H9 (cell line): ENCODE results near the gene SLC44A3. TPM values are rescaled to one million over a fixed set of nuclear protein-coding genes. Genes with fewer than 3 reads are reported as not detected.

Experiments used
- DNase-seq: peaks from one replicate; pipeline ENCODE4 v3.0.0-alpha.2; 2017
- H2AFZ ChIP-seq: one replicate; pipeline ENCODE4 v1.6.1; 2013; ENCODE audit warnings: mild to moderate bottlenecking, low read length, control low read depth, moderate library complexity
- H2AK5ac ChIP-seq: 2 replicates; pipeline ENCODE4 v1.6.1; 2013; ENCODE audit warnings: low read length, control low read depth, mixed read lengths; ENCODE audit not compliant: insufficient read length
- H2BK120ac ChIP-seq: one replicate; pipeline ENCODE4 v1.6.1; 2013; ENCODE audit warnings: low read depth, mild to moderate bottlenecking, low read length, control low read depth, inconsistent platforms; ENCODE audit not compliant: poor library complexity, severe bottlenecking
- H2BK12ac ChIP-seq: 2 replicates; pipeline ENCODE4 v1.6.1; 2013; ENCODE audit warnings: low read length, control low read depth, mixed read lengths, low read depth; ENCODE audit not compliant: insufficient read length
- H2BK15ac ChIP-seq: 2 replicates; pipeline ENCODE4 v1.6.1; 2013; ENCODE audit warnings: low read depth, low read length, control low read depth
- H2BK20ac ChIP-seq: one replicate; pipeline ENCODE4 v1.6.1; 2013; ENCODE audit warnings: low read depth, mild to moderate bottlenecking, low read length, control low read depth, inconsistent platforms; ENCODE audit not compliant: poor library complexity, severe bottlenecking
- H2BK5ac ChIP-seq: 2 replicates; pipeline ENCODE4 v1.6.1; 2013; ENCODE audit warnings: low read length, control low read depth, mixed read lengths; ENCODE audit not compliant: insufficient read length
- H3K14ac ChIP-seq: 2 replicates; pipeline ENCODE4 v1.6.1; 2013; ENCODE audit warnings: low read length, control low read depth; ENCODE audit not compliant: insufficient read depth
- H3K18ac ChIP-seq: 2 replicates; pipeline ENCODE4 v1.6.1; 2013; ENCODE audit warnings: low read depth, mild to moderate bottlenecking, mixed read lengths, low read length, control low read depth; ENCODE audit not compliant: insufficient read length
- H3K23ac ChIP-seq: 2 replicates; pipeline ENCODE4 v1.6.1; 2013; ENCODE audit warnings: low read length, control low read depth, mixed read lengths, low read depth; ENCODE audit not compliant: insufficient read length
- H3K23me2 ChIP-seq: 2 replicates; pipeline ENCODE4 v1.6.1; 2013; ENCODE audit warnings: low read depth, mild to moderate bottlenecking, mixed read lengths, low read length, control low read depth; ENCODE audit not compliant: insufficient read length, poor library complexity, severe bottlenecking
- H3K27ac ChIP-seq: 2 replicates; pipeline ENCODE4 v1.5.1; 2013; ENCODE audit warnings: low read length, control low read depth, mixed read lengths, low read depth; ENCODE audit not compliant: insufficient read length
- H3K27me3 ChIP-seq: 2 replicates; pipeline ENCODE4 v1.6.1; 2013; ENCODE audit warnings: low read length, control low read depth, inconsistent platforms; ENCODE audit not compliant: insufficient read depth
- H3K4ac ChIP-seq: 2 replicates; pipeline ENCODE4 v1.6.1; 2013; ENCODE audit warnings: low read depth, mild to moderate bottlenecking, control low read depth, inconsistent platforms, low read length, moderate library complexity
- H3K4me1 ChIP-seq: 2 replicates; pipeline ENCODE4 v1.6.1; 2013; ENCODE audit warnings: low read length, control low read depth, inconsistent platforms; ENCODE audit not compliant: insufficient read depth
- H3K4me2 ChIP-seq: 2 replicates; pipeline ENCODE4 v1.6.1; 2013; ENCODE audit warnings: low read length, control low read depth, mixed read lengths; ENCODE audit not compliant: insufficient read length, insufficient read depth
- H3K56ac ChIP-seq: 2 replicates; pipeline ENCODE4 v1.6.1; 2013; ENCODE audit warnings: low read depth, mild to moderate bottlenecking, mixed read lengths, low read length, control low read depth; ENCODE audit not compliant: insufficient read length
- H3K79me1 ChIP-seq: 2 replicates; pipeline ENCODE4 v1.6.1; 2013; ENCODE audit warnings: low read depth, mild to moderate bottlenecking, moderate library complexity, low read length, control low read depth, inconsistent platforms; ENCODE audit not compliant: insufficient read depth, poor library complexity, severe bottlenecking
- H3K79me2 ChIP-seq: 2 replicates; pipeline ENCODE4 v1.6.1; 2013; ENCODE audit warnings: low read length, control low read depth, inconsistent platforms; ENCODE audit not compliant: insufficient read depth
- H3K9ac ChIP-seq: 2 replicates; pipeline ENCODE4 v1.6.1; 2013; ENCODE audit warnings: low read length, control low read depth, mixed read lengths; ENCODE audit not compliant: insufficient read length; ENCODE audit errors: extremely low read depth
- H3K9me3 ChIP-seq: one replicate; pipeline ENCODE4 v1.6.1; 2013; ENCODE audit warnings: low read depth, low read length, inconsistent platforms; ENCODE audit not compliant: control insufficient read depth
- H3T11ph ChIP-seq: one replicate; pipeline ENCODE4 v1.6.1; 2013; ENCODE audit warnings: mild to moderate bottlenecking, low read length, control low read depth, inconsistent platforms
- H4K20me1 ChIP-seq: one replicate; pipeline ENCODE4 v1.6.1; 2013; ENCODE audit not compliant: control insufficient read depth, insufficient read length, insufficient read depth
- H4K5ac ChIP-seq: 2 replicates; pipeline ENCODE4 v1.6.1; 2013; ENCODE audit warnings: low read depth, mild to moderate bottlenecking, mixed read lengths, low read length, control low read depth; ENCODE audit not compliant: insufficient read length
- H4K8ac ChIP-seq: replicated peaks from 2 replicates; pipeline ENCODE4 v1.6.1; 2013; ENCODE audit warnings: low read length, control low read depth, mixed read lengths, low read depth; ENCODE audit not compliant: insufficient read length
- H4K91ac ChIP-seq: 2 replicates; pipeline ENCODE4 v1.6.1; 2013; ENCODE audit warnings: low read depth, mild to moderate bottlenecking, moderate library complexity, mixed read lengths, low read length, control low read depth; ENCODE audit not compliant: insufficient read length
- H3K27ac Mint-ChIP-seq, 3 experiments: 2 replicates in 2 of 3; 3 replicates in 1 of 3; pipeline ENCODE4 v1.8.0; 2020 to 2021; ENCODE audit warnings: mixed read lengths in 3 of 3, mild to moderate bottlenecking in 1 of 3, moderate library complexity in 1 of 3
- H3K27me3 Mint-ChIP-seq: 2 replicates; pipeline ENCODE4 v1.8.0; 2021; ENCODE audit warnings: low read depth, mild to moderate bottlenecking, moderate library complexity, mixed read lengths
- H3K36me3 Mint-ChIP-seq, 3 experiments: 2 replicates in 2 of 3; 3 replicates in 1 of 3; pipeline ENCODE4 v1.8.0; 2020 to 2021; ENCODE audit warnings: low read depth in 3 of 3, mixed read lengths in 3 of 3; ENCODE audit not compliant: insufficient read depth in 1 of 3
- H3K4me1 Mint-ChIP-seq, 2 experiments: 2 replicates each; pipeline ENCODE4 v1.8.0; 2020; ENCODE audit warnings: mixed read lengths in 2 of 2
- H3K4me3 Mint-ChIP-seq, 2 experiments: 2 replicates in 1 of 2; 3 replicates in 1 of 2; pipeline ENCODE4 v1.8.0; 2020 to 2021; ENCODE audit warnings: mild to moderate bottlenecking in 2 of 2, mixed read lengths in 2 of 2, moderate library complexity in 1 of 2
- H3K9me3 Mint-ChIP-seq, 2 experiments: 2 replicates in 1 of 2; 3 replicates in 1 of 2; pipeline ENCODE4 v1.8.0; 2020; ENCODE audit warnings: mild to moderate bottlenecking in 2 of 2, mixed read lengths in 2 of 2, moderate library complexity in 1 of 2
- WGBS: extraction: QIAGEN DNeasy Blood & Tissue Kit; methylation state at CpG from one replicate; pipeline ENCODE4 v1.1.7; 2013; ENCODE audit warnings: missing lambda C conversion rate, low lambda C conversion rate, mixed read lengths; ENCODE audit not compliant: insufficient read length; ENCODE audit errors: extremely low coverage; 5-methylcytosine and 5-hydroxymethylcytosine counted together
- total RNA-seq: library from RNA; stranded (reverse); gene quantifications from 2 replicates; pipeline ENCODE4 v1.2.1, GENCODE V29; 2021
- TF ChIP-seq, protein P1 (sequence below): fragments of 200-600 bp; sonication (generic); conservative IDR thresholded peaks from 3 replicates; pipeline ENCODE4 v1.8.0; 2021; ENCODE audit warnings: antibody characterized with exemption, mild to moderate bottlenecking

The SLC44A3 gene
- total RNA-seq, 1 experiment from 2014 or later = 5.5 TPM

DNA sequence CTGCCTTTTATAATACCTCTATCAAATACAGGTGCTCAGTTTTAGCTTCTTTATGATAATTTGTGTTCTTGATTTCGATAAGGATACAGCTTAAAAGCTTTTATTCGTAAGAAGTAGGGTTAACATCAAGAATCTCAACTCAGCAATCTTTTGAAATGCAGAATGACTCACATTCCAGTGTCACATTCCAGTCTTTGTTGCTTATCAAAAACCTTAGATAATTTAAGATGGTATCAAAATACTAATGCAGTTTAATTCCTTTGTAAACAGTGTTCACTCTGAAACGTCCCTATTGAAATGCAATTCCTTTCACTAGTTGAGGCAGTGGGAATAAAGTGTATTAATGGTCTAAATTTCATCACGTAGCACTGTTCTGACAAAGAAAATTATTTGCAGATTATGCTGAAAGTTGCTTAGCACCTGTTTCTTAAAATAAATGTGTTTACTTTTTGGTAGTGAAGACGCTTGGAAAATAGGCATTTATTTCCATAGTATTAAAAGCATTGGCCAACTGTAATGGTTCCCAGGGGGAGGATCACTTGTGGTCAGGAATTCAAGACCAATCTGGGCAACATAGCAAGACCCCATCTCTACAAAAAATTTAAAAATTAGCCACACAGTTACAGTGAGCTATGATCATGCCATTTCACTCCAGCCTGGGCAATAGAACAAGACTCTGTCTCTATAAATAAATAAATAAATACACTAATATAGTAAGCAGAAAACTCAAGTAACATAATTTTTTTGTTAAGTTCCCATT, 116.9 kb downstream of the SLC44A3 start:
- Histone ChIP-seq H2BK120ac (no peak overlapping the region), H2AK5ac (no peak overlapping the region), H3K79me2 (no peaks in the 10 kb centered on the region), H3K14ac (no peak overlapping the region), H3K4me1 (peaks cover 5% of the 10 kb centered on the region; the same call in 1 of the 2 replicates), H3K56ac (no peak overlapping the region), H3K27ac (peak overlapping the region; percentile 20), H4K20me1 (no peaks in the 10 kb centered on the region), H2BK20ac (no peak overlapping the region), H4K5ac (no peak overlapping the region), H3K4ac (no peak overlapping the region), H3K23me2 (no peaks in the 10 kb centered on the region), H3K9ac (no peak overlapping the region), H3K27me3 (no peaks in the 10 kb centered on the region), H2BK12ac (no peak overlapping the region), H3K4me2 (no peak overlapping the region), H3K9me3 (no peaks in the 10 kb centered on the region), H4K91ac (no peak overlapping the region), H3K79me1 (no peaks in the 10 kb centered on the region), H3K23ac (no peak overlapping the region), H3K18ac (no peak overlapping the region), H4K8ac (no peak overlapping the region), H2BK5ac (no peak overlapping the region), H3T11ph (no peak overlapping the region), H2AFZ (no peak overlapping the region), H2BK15ac (no peak overlapping the region)
- H3K27me3 Mint-ChIP-seq = no peaks in the 10 kb centered on the region
- peaks cover 29 to 35% of the 10 kb centered on the region in 2 experiments for H3K4me1 Mint-ChIP-seq
- no CpG with 5 or more reads among the region's 5 CpGs for WGBS
- TF ChIP-seq, protein P1, sequence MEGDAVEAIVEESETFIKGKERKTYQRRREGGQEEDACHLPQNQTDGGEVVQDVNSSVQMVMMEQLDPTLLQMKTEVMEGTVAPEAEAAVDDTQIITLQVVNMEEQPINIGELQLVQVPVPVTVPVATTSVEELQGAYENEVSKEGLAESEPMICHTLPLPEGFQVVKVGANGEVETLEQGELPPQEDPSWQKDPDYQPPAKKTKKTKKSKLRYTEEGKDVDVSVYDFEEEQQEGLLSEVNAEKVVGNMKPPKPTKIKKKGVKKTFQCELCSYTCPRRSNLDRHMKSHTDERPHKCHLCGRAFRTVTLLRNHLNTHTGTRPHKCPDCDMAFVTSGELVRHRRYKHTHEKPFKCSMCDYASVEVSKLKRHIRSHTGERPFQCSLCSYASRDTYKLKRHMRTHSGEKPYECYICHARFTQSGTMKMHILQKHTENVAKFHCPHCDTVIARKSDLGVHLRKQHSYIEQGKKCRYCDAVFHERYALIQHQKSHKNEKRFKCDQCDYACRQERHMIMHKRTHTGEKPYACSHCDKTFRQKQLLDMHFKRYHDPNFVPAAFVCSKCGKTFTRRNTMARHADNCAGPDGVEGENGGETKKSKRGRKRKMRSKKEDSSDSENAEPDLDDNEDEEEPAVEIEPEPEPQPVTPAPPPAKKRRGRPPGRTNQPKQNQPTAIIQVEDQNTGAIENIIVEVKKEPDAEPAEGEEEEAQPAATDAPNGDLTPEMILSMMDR = no peak
- H3K9me3 Mint-ChIP-seq = no peaks in the 10 kb centered on the region
- H3K36me3 Mint-ChIP-seq = peaks cover 3 to 15% (median 9%) of the 10 kb centered on the region in 3 experiments; a peak in 5 of 7 replicates
- peak overlapping the region in 1 of 3 experiments; percentile 89; a peak in 1 of 7 replicates for H3K27ac Mint-ChIP-seq
- DNase-seq = no peak
- no peak overlapping the region for H3K4me3 Mint-ChIP-seq
